HG02798 (cell line): ENCODE data around the gene USP6NL.
"Not testable (repeated sequence)": the region's sequence is repeated elsewhere in the genome, so short reads cannot be mapped to it uniquely, and the experiment has no call there.

Source experiments
- ATAC-seq: cut with Tn5 transposase; IDR thresholded peaks from one replicate; pipeline ENCODE4 v1.9.1; 2021; ENCODE audit warnings: mild to moderate bottlenecking; ENCODE audit not compliant: unreplicated experiment, poor library complexity

The USP6NL gene

GRCh38 chr10:11451640-11452260 lies 159.7 kb downstream of the USP6NL start:
- no peak for ATAC-seq

- ATAC-seq = no peak
Observed at GRCh38 chr10:11450427-11450826, 161.0 kb downstream of the USP6NL start.

GRCh38 chr10:11449761-11450160 lies 161.7 kb downstream of the USP6NL start:
- ATAC-seq = no peak

GRCh38 chr10:11448545-11449244 lies 162.8 kb downstream of the USP6NL start:
- peak; percentile 81 for ATAC-seq

GRCh38 chr10:11448190-11448544 lies 163.3 kb downstream of the USP6NL start:
- peak; percentile 58 for ATAC-seq

- ATAC-seq = no peak
Observed at GRCh38 chr10:11447586-11447985, 163.9 kb downstream of the USP6NL start.

- no peak for ATAC-seq
Observed at GRCh38 chr10:11446864-11447263, 164.6 kb downstream of the USP6NL start.

GRCh38 chr10:11446133-11446532 lies 165.3 kb downstream of the USP6NL start:
- no peak for ATAC-seq

- no peak for ATAC-seq
Observed at GRCh38 chr10:11444531-11445228, 166.8 kb downstream of the USP6NL start.

GRCh38 chr10:11444155-11444530 lies 167.3 kb downstream of the USP6NL start:
- ATAC-seq = no peak

GRCh38 chr10:11443468-11444154 lies 167.8 kb downstream of the USP6NL start:
- ATAC-seq = no peak

- ATAC-seq = no peak
Observed at GRCh38 chr10:11442001-11442773, 169.3 kb downstream of the USP6NL start.

GRCh38 chr10:11441151-11441535 lies 170.3 kb downstream of the USP6NL start:
- no peak for ATAC-seq

GRCh38 chr10:11440250-11441150 lies 170.9 kb downstream of the USP6NL start:
- ATAC-seq = peak; percentile 40

GRCh38 chr10:11439523-11440053 lies 171.9 kb downstream of the USP6NL start:
- ATAC-seq = no peak

- ATAC-seq = no peak
Observed at GRCh38 chr10:11437391-11438142, 173.9 kb downstream of the USP6NL start.

GRCh38 chr10:11436445-11436844 lies 175.0 kb downstream of the USP6NL start:
- ATAC-seq = not testable (repeated sequence)

GRCh38 chr10:11435581-11435981 lies 175.9 kb downstream of the USP6NL start:
- no peak for ATAC-seq
